GM19240 (cell line): Measurements from ENCODE around the gene GRHL1.

Experiments
- DNase-seq: peaks from one replicate; pipeline ENCODE4 v3.0.0; 2011; ENCODE audit warnings: low spot score; ENCODE audit not compliant: insufficient read length

GRHL1 gene

GRCh38 chr2:9971890-9972289 lies 20.4 kb downstream of the GRHL1 start:
- DNase-seq: no peak

GRCh38 chr2:9972621-9973479 lies 21.4 kb downstream of the GRHL1 start:
- DNase-seq: no peak

- DNase-seq: no peak
These were observed 22.2 kb downstream of the GRHL1 start for GRCh38 chr2:9973690-9974089.

GRCh38 chr2:9974343-9974742 lies 22.9 kb downstream of the GRHL1 start:
- no peak for DNase-seq

GRCh38 chr2:9975328-9975727 lies 23.8 kb downstream of the GRHL1 start:
- no peak for DNase-seq

- no peak for DNase-seq
These were observed 24.4 kb downstream of the GRHL1 start for GRCh38 chr2:9975805-9976447.

GRCh38 chr2:9979977-9980376 lies 28.5 kb downstream of the GRHL1 start:
- DNase-seq: no peak

- no peak for DNase-seq
These were observed 29.0 kb downstream of the GRHL1 start for GRCh38 chr2:9980520-9980919.

- no peak for DNase-seq
These were observed 30.2 kb downstream of the GRHL1 start for GRCh38 chr2:9981655-9982054.

GRCh38 chr2:9982248-9982647 lies 30.8 kb downstream of the GRHL1 start:
- no peak for DNase-seq

GRCh38 chr2:9982891-9983290 lies 31.4 kb downstream of the GRHL1 start:
- DNase-seq: no peak

GRCh38 chr2:9983401-9984216 lies 32.1 kb downstream of the GRHL1 start:
- DNase-seq: no peak

GRCh38 chr2:9984217-9984739 lies 32.8 kb downstream of the GRHL1 start:
- peak; percentile 61 for DNase-seq

GRCh38 chr2:9984871-9985480 lies 33.5 kb downstream of the GRHL1 start:
- DNase-seq: no peak

GRCh38 chr2:9985531-9986328 lies 34.2 kb downstream of the GRHL1 start:
- no peak for DNase-seq

- no peak for DNase-seq
These were observed 36.8 kb downstream of the GRHL1 start for GRCh38 chr2:9988320-9988719.

GRCh38 chr2:9990736-9991135 lies 39.2 kb downstream of the GRHL1 start:
- DNase-seq: no peak

GRCh38 chr2:9991221-9991620 lies 39.7 kb downstream of the GRHL1 start:
- no peak for DNase-seq

GRCh38 chr2:9991829-9992273 lies 40.4 kb downstream of the GRHL1 start:
- no peak for DNase-seq

- DNase-seq: no peak
These were observed 41.1 kb downstream of the GRHL1 start for GRCh38 chr2:9992427-9993187.
